Thymus (tissue), 14 donors: Measurements from ENCODE around the gene MELTF. TPM values are rescaled to one million over a fixed set of nuclear protein-coding genes. Genes with fewer than 3 reads are reported as not detected.
A peak's percentile ranks its signal among the peaks of the same experiment; 100 is the strongest.
"Not testable (repeated sequence)": the region's sequence is repeated elsewhere in the genome, so short reads cannot be mapped to it uniquely, and the experiment has no call there.

Source experiments
- DNase-seq, 9 donors: peaks; one replicate each; pipeline ENCODE4 v3.0.0-alpha.2; 2013; ENCODE audit warnings: low spot score in 9 of 9, low read depth in 6 of 9, missing footprints in 1 of 9
- H3K27ac ChIP-seq, 2 donors: one replicate each; pipeline ENCODE4 v1.5.1; 2013; ENCODE audit warnings: control low read depth in 1 of 2, low read depth in 1 of 2, low read length in 1 of 2, mild to moderate bottlenecking in 1 of 2, moderate library complexity in 1 of 2
- H3K27me3 ChIP-seq, 2 donors: one replicate each; pipeline ENCODE4 v1.5.1; 2013; ENCODE audit warnings: low read length in 1 of 2; ENCODE audit not compliant: control insufficient read depth in 2 of 2, insufficient read depth in 1 of 2
- H3K36me3 ChIP-seq, 2 donors: one replicate each; pipeline ENCODE4 v1.5.1; 2013; ENCODE audit warnings: low read length in 1 of 2, mild to moderate bottlenecking in 1 of 2, moderate library complexity in 1 of 2; ENCODE audit not compliant: control insufficient read depth in 2 of 2, insufficient read depth in 2 of 2
- H3K4me1 ChIP-seq, 2 donors: one replicate each; pipeline ENCODE4 v1.5.1; 2013; ENCODE audit warnings: low read length in 2 of 2; ENCODE audit not compliant: control insufficient read depth in 2 of 2, insufficient read depth in 2 of 2
- H3K4me3 ChIP-seq, 2 donors: one replicate each; pipeline ENCODE4 v1.5.1; 2013; ENCODE audit warnings: low read length in 2 of 2, control low read depth in 1 of 2, mild to moderate bottlenecking in 1 of 2
- H3K9me3 ChIP-seq, 2 donors: one replicate each; pipeline ENCODE4 v1.5.1; 2013; ENCODE audit warnings: low read length in 1 of 2, mild to moderate bottlenecking in 1 of 2; ENCODE audit not compliant: control insufficient read depth in 2 of 2, insufficient read depth in 1 of 2
- WGBS: extraction: QIAGEN DNeasy Blood & Tissue Kit; methylation state at CpG from one replicate; pipeline ENCODE4 v1.1.7; 2013; 5-methylcytosine and 5-hydroxymethylcytosine counted together
- long read RNA-seq, 10 donors: transcript quantifications; one replicate each; lab custom pipeline, GENCODE V29; 2026
- polyA plus RNA-seq: library from polyadenylated mRNA; stranded (reverse); fragments of 200-250 nt; gene quantifications from one replicate; pipeline ENCODE4 v1.2.3, GENCODE V29; 2013
- total RNA-seq: library from RNA; stranded (reverse); fragments of 120-200 nt; gene quantifications from one replicate; pipeline ENCODE4 v1.2.4, GENCODE V29; 2013
- donor health status: healthy.

MELTF gene
- 4.3 TPM for total RNA-seq
- 3.2 TPM for polyA plus RNA-seq
- long read RNA-seq, donor 1 = 0 reads
- long read RNA-seq, donor 2 = 0 reads
- long read RNA-seq, donor 3, partial matches to known transcripts = 0 of 1 reads
- long read RNA-seq, donor 3, other reads (novel, unspliced or antisense) = 0 of 1 reads
- long read RNA-seq, donor 4, partial matches to known transcripts = 0 of 1 reads
- long read RNA-seq, donor 4, other reads (novel, unspliced or antisense) = 0 of 1 reads
- long read RNA-seq, donor 5, partial matches to known transcripts = 12 of 15 reads
- long read RNA-seq, donor 5, other reads (novel, unspliced or antisense) = 0 of 15 reads
- long read RNA-seq, donor 6 = 0 reads
- long read RNA-seq, donor 7 = 0 reads
- long read RNA-seq, donor 8 = 0 reads
- long read RNA-seq, donor 9, partial matches to known transcripts = 0 of 1 reads
- long read RNA-seq, donor 9, other reads (novel, unspliced or antisense) = 0 of 1 reads
- long read RNA-seq, donor 10, partial matches to known transcripts = 6 of 6 reads
- long read RNA-seq, donor 10, other reads (novel, unspliced or antisense) = 0 of 6 reads

DNA sequence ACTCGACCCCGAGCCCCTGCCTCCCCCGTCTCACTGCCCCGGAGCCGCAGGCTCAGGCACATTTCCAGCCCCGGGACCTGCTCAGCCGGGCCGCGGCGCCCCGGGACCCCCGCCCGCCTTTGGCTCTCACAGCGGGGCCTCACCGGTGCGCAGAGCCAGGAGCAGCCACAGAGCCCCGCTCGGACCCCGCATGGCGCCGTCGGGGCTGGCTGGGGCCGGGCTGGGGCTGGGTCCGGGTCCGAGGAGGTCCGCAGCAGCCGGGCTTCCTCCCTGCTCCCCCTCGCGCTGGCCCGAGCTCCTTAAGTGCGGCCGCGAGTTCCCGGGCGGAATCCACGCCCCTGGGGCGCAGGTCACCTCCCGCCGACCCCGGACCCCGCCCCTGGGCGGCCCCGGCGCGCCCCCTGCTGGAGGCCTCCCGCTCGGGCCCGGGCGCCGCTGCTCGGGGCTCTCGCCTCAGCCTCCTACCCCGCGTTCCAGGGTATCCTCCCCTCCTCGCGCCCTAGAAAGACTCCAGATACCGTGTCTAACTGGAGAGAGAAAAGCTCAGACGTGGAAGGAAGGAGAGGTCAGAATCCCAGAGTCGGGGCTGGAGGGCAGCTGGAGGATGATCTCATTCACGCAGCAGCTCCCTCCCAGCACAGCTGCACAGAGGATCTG, at the start of gene MELTF:
Gene MELTF (minus strand): TSS at position 307 of the 657 bp plus-strand sequence. CDS start 115 bp downstream, at position 192.
- H3K36me3 ChIP-seq = peaks cover 0 to 12% of the 10 kb centered on the region in 2 donors
- 2% methylated on average over 60 of the region's 60 CpGs for WGBS
- H3K4me3 ChIP-seq = peak within 1 kb of the TSS; percentile 47 to 77
- H3K27ac ChIP-seq = no peak within 1 kb of the TSS
- H3K27me3 ChIP-seq = peaks cover 0 to 12% of the 10 kb centered on the region in 2 donors
- DNase-seq = peak in 8 of 9 donors; percentile 39 to 80 (median 58)
- peaks cover 9 to 11% of the 10 kb centered on the region in 2 donors for H3K4me1 ChIP-seq
- no peaks in the 10 kb centered on the region for H3K9me3 ChIP-seq

DNA sequence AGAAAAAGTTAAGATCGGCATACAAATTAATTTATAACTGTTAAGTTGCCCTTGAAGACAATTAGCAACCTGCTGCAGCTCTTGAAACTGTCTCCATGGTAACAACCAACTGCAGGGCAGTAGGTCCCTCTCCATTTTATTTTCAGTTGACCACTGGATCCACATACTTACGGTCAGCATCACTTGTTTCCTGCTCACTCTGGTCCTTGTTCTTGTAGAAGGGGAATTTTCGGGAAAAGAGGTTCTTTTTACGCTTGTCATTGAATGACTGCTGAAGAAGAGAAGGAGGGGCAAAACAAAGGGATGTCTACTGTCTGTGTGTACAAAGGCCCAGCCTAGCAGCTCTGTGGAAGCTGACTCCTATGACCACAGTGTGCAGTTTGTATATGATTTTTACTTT, 46.8 kb upstream of the MELTF start:
- WGBS = 98% methylated on average over 4 of the region's 4 CpGs
- no peak for DNase-seq
- Histone ChIP-seq H3K27ac (no peak overlapping the region), H3K4me3 (no peak overlapping the region), H3K27me3 (no peaks in the 10 kb centered on the region), H3K9me3 (no peaks in the 10 kb centered on the region), H3K4me1 (no peaks in the 10 kb centered on the region), H3K36me3 (peaks cover 7 to 9% of the 10 kb centered on the region in 2 donors)

DNA sequence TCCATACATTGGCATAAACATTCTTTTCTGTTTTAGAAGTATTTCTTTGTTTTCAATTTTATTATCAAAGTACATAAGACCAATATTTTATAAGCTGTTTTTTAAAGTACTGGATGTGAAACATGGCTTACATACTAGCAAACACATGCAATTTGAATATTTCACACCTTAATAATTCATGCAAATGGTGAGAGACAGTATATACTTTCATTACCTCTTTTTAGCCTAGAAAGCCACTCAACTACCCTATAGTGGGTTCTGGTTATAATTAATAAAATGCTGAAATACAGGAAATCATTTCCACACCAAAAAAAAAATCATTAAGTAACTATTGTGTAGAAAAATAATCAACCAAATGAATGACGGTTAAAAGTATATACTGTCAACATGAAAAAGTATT, 38.5 kb upstream of the MELTF start:
- H3K9me3 ChIP-seq = no peaks in the 10 kb centered on the region
- no peak overlapping the region for H3K27ac ChIP-seq
- peaks cover 0 to 17% of the 10 kb centered on the region in 2 donors for H3K36me3 ChIP-seq
- WGBS = 95% methylated on average over 1 of the region's 1 CpG
- H3K27me3 ChIP-seq = no peaks in the 10 kb centered on the region
- no peaks in the 10 kb centered on the region for H3K4me1 ChIP-seq
- no peak for DNase-seq
- no peak overlapping the region for H3K4me3 ChIP-seq

DNA sequence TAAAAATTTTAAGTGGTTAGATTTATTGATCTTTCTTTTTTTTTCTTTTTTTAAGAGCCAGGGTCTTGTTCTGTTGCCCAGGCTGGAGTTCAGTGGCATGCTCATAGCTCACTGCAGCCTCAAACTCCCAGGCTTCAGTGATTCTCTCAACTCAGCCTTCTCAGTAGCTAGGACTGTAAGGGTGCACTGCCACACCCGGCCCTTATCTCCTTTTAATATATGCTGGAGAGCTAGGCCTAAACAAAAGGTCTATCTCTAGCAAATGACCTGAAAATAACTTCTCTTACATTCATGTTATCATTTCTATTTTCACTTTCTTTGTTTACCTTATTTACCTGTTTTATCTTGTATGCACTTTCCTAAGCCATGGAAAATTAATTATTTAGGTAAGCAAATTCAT, 35.2 kb upstream of the MELTF start:
- H3K27me3 ChIP-seq = no peaks in the 10 kb centered on the region
- H3K4me3 ChIP-seq = no peak overlapping the region
- no peak for DNase-seq
- no peak overlapping the region for H3K27ac ChIP-seq
- H3K36me3 ChIP-seq = peaks cover 0 to 41% of the 10 kb centered on the region in 2 donors
- no peaks in the 10 kb centered on the region for H3K9me3 ChIP-seq
- WGBS = 100% methylated on average over 1 of the region's 1 CpG
- H3K4me1 ChIP-seq = no peaks in the 10 kb centered on the region

DNA sequence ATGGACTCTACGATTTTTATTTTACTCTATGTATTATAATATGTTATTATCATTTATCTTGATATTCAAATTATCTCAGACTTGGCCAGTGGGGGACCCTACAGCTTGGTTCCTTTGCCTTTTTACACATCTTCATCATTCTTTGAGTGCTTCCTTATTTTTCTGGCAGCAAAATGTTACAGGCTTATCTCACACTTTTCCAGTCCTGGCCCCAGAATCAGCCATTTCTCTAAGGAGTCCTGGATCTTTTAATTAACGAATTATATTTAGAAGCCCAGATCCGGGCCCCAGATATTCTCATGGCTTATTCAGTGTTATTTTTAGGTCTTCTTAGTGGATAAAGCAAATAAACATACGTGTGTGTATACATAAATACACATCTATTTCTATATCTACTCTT, 32.8 kb upstream of the MELTF start:
- 97% methylated on average over 4 of the region's 4 CpGs for WGBS
- Histone ChIP-seq H3K27me3 (no peaks in the 10 kb centered on the region), H3K27ac (no peak overlapping the region), H3K36me3 (peaks cover under 1 to 58% of the 10 kb centered on the region in 2 donors), H3K4me1 (no peaks in the 10 kb centered on the region), H3K4me3 (no peak overlapping the region), H3K9me3 (no peaks in the 10 kb centered on the region)
- DNase-seq = no peak

DNA sequence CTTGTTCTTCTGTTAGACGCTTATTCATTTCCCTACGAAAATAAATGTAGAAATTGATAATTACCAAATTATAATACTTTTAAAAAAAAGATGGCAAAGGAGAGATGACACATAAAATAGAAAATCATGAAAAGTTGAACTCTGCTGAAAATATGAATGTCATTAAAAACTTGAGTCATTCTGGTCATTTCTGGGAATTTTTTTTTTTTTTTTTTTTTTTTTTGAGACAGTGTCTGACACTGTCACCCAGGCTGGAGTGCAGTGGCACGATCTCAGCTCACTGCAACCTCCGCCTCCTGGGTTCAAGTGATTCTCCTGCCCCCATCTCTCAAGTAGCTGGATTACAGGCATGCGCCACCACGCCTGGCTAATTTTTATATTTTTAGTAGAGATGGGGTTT, 22.0 kb upstream of the MELTF start:
- H3K9me3 ChIP-seq, H3K27ac ChIP-seq, H3K27me3 ChIP-seq, H3K4me1 ChIP-seq, H3K4me3 ChIP-seq, DNase-seq: not testable (repeated sequence)
- WGBS = 98% methylated on average over 6 of the region's 6 CpGs
- peaks cover 22 to 42% of the 10 kb centered on the region in 2 donors for H3K36me3 ChIP-seq

DNA sequence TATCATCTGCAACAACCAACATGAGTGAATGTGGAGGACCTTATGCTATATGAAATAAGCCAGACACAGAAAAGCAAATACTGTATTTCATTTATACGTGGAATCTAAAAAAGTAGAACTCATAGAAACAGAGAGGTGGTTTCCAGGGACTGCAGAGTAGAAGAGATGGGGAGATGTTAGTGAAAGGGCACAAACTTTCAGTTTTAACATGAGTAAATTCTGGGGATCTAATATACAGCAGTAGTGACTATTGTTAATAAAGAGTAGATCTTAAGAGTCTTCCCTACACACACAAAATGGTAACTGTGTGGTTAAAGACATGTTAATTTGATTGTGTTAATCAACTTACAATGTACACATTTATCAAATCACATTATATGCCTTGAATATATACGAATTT, 20.9 kb upstream of the MELTF start:
- H3K27me3 ChIP-seq = no peaks in the 10 kb centered on the region
- H3K4me3 ChIP-seq = no peak overlapping the region
- H3K36me3 ChIP-seq = peaks cover 18 to 37% of the 10 kb centered on the region in 2 donors
- 98% methylated on average over 2 of the region's 2 CpGs for WGBS
- H3K9me3 ChIP-seq = no peaks in the 10 kb centered on the region
- no peaks in the 10 kb centered on the region for H3K4me1 ChIP-seq
- no peak overlapping the region for H3K27ac ChIP-seq
- no peak for DNase-seq

DNA sequence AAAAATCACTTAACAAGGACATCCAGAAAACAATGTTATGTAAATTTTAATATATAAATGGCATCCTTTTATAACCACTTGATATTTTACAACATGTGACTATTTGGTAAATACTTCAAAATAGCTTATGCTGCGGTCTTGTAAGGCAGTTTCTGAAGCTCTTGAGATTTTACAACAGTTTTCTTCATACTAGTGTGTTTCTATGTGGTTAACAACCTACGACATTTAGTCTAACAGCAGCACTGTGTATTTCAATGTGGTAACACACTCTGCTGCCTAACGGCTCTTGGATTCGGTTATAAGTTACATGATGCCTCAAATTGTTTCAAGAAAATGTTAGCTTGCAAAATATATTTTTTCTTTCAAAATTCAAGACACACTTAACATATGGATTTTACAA, 12.9 kb upstream of the MELTF start:
- Histone ChIP-seq H3K4me1 (no peaks in the 10 kb centered on the region), H3K27me3 (no peaks in the 10 kb centered on the region), H3K9me3 (no peaks in the 10 kb centered on the region), H3K36me3 (peaks cover 8 to 28% of the 10 kb centered on the region in 2 donors), H3K27ac (no peak overlapping the region), H3K4me3 (no peak overlapping the region)
- DNase-seq = no peak
- 98% methylated on average over 4 of the region's 4 CpGs for WGBS

DNA sequence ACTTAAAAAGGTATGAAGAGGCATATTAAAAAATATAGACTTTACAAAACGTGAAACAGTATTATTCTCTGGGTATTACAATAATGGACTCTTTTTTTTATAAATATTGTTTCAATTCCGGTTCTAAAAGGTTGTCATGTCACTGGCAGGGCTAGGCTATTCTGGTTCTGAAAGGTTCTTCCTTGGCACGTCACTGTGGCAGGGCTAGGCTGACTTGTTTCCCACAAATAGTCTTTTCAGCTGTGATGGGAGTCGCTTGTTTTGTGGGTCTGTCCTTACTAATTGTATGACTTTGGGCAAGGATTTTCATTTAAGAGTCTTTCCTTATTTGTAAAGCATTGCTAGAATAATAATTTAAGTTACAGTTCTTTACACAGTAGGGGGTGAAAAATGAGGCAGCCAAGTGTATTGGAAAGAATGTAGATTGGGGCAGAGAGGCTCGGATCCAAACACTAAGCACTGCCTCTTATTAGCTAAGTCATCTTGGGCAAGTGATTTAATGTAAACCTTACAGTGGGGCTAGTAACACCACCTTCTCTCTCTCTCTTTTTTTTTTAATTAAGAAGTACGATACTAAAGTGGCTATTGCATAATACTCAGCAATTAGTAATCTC, 12.4 kb upstream of the MELTF start:
- DNase-seq = no peak
- Histone ChIP-seq H3K27me3 (no peaks in the 10 kb centered on the region), H3K4me3 (no peak overlapping the region), H3K4me1 (no peaks in the 10 kb centered on the region), H3K9me3 (no peaks in the 10 kb centered on the region), H3K36me3 (peaks cover 8 to 28% of the 10 kb centered on the region in 2 donors), H3K27ac (no peak overlapping the region)
- WGBS = 99% methylated on average over 6 of the region's 6 CpGs
